OCI-LY7 (cell line): ENCODE results near the gene GPC4.

Experiments used
- CTCF ChIP-seq: fragments of 200-600 bp; sonication (generic); conservative IDR thresholded peaks from 2 replicates; pipeline ENCODE4 v1.5.1; 2014; ENCODE audit warnings: mild to moderate bottlenecking, antibody characterized with exemption, low read length, moderate library complexity, mixed read lengths
- EZH2phosphoT487 ChIP-seq: fragments of 200-600 bp; sonication (generic); IDR thresholded peaks from 2 replicates; pipeline ENCODE4 v1.6.1; 2018; ENCODE audit warnings: low read depth, borderline replicate concordance, mild to moderate bottlenecking, mixed run types, antibody characterized with exemption, low read length, moderate library complexity, mixed read lengths

- TF ChIP-seq CTCF, result no peak
- no peak for TF ChIP-seq EZH2phosphoT487
These were observed 127.4 kb downstream of the GPC4 start for GRCh38 chrX:133287860-133288259.
